Glutamatergic neuron (in vitro differentiated cells): ENCODE data around the gene WDR48. TPM values are rescaled to one million over a fixed set of nuclear protein-coding genes. Genes with fewer than 3 reads are reported as not detected.
"Not testable (repeated sequence)": the region's sequence is repeated elsewhere in the genome, so short reads cannot be mapped to it uniquely, and the experiment has no call there.

Experiments
- DNase-seq: peaks from one replicate; pipeline ENCODE4 v3.0.0; 2022
- H3K27ac Mint-ChIP-seq: one replicate; pipeline ENCODE4 v1.8.0; 2020; ENCODE audit warnings: mild to moderate bottlenecking, mixed read lengths, inconsistent platforms; ENCODE audit not compliant: unreplicated experiment
- H3K27me3 Mint-ChIP-seq: one replicate; pipeline ENCODE4 v1.8.0; 2020; ENCODE audit warnings: mild to moderate bottlenecking, moderate library complexity, mixed read lengths, inconsistent platforms; ENCODE audit not compliant: unreplicated experiment
- H3K36me3 Mint-ChIP-seq: one replicate; pipeline ENCODE4 v1.8.0; 2020; ENCODE audit warnings: mild to moderate bottlenecking, mixed read lengths, inconsistent platforms; ENCODE audit not compliant: unreplicated experiment
- H3K4me1 Mint-ChIP-seq: one replicate; pipeline ENCODE4 v1.8.0; 2020; ENCODE audit warnings: mild to moderate bottlenecking, low read depth, mixed read lengths, inconsistent platforms; ENCODE audit not compliant: unreplicated experiment
- H3K4me3 Mint-ChIP-seq: one replicate; pipeline ENCODE4 v1.8.0; 2020; ENCODE audit warnings: mild to moderate bottlenecking, mixed read lengths, inconsistent platforms; ENCODE audit not compliant: unreplicated experiment
- H3K9me3 Mint-ChIP-seq: one replicate; pipeline ENCODE4 v1.8.0; 2020; ENCODE audit warnings: mild to moderate bottlenecking, moderate library complexity, mixed read lengths, inconsistent platforms; ENCODE audit not compliant: unreplicated experiment
- CTCF ChIP-seq: fragments of 200-600 bp; sonication (generic); IDR thresholded peaks from one replicate; pipeline ENCODE4 v1.5.0; 2021; ENCODE audit not compliant: partially characterized antibody, unreplicated experiment
- total RNA-seq: library from RNA; stranded (reverse); fragmentation: NEBNext Ultra II Directional; extraction: Animal tissue kit (Norgen Biotek cat#: 25700); gene quantifications from one replicate; pipeline ENCODE4 v1.2.1, GENCODE V29; 2021; ENCODE audit not compliant: unreplicated experiment

The WDR48 gene
- total RNA-seq, 1 donor from 2014 or later, result 64.3 TPM

DNA sequence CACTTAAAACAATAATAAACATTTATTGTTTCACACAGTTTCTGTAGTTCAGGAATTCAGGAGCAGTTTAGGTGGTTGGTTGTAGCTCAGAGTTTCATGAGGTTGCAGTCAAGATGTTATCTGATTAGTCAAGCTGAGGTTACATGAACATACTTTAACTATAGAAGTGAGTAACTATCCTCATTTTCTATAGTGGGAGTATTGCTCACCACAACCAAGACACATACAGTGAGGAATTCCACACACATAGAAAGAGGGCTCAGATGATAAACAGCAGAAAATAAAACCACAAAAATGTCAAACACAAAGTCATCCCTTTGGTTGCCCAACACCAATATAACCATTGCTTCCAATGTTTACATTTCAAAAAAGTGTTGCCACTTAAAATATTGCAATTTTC lies 13.7 kb upstream of the WDR48 start:
- Mint-ChIP-seq H3K9me3 (peaks cover 9% of the 10 kb centered on the region), H3K4me1 (no peaks in the 10 kb centered on the region), H3K36me3 (peaks cover 8% of the 10 kb centered on the region), H3K4me3 (no peak overlapping the region), H3K27ac (no peak overlapping the region), H3K27me3 (no peaks in the 10 kb centered on the region)
- DNase-seq, result no peak
- TF ChIP-seq CTCF, result no peak

- H3K27me3 Mint-ChIP-seq, result peaks cover 3% of the 10 kb centered on the region
- no peak overlapping the region for H3K4me3 Mint-ChIP-seq
- no peak overlapping the region for H3K27ac Mint-ChIP-seq
- DNase-seq, result no peak
- H3K9me3 Mint-ChIP-seq, result peaks cover 5% of the 10 kb centered on the region
- H3K4me1 Mint-ChIP-seq, result no peaks in the 10 kb centered on the region
- no peaks in the 10 kb centered on the region for H3K36me3 Mint-ChIP-seq
- no peak for TF ChIP-seq CTCF
Measured at GRCh38 chr3:39050029-39050428, 1.8 kb upstream of the WDR48 start.

DNA sequence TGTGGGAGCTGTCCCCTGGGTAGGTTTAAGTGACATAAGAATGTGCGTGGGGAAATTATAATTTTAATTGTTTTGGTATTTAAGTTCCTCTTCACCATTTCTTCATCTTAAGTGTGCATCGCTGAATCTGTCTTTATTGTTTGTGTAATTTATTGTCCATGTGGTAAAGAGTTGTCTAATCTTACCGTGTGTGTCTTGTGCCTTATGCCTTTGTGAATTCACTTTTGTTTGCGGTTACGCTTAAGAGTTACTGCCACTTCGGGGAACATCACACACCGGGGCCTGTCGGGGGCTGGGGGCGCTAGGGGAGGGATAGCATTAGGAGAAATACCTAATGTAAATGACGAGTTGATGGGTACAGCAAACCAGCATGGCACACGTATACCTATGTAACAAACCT lies 767 bp downstream of the WDR48 start:
- H3K36me3 Mint-ChIP-seq, result no peaks in the 10 kb centered on the region
- H3K27me3 Mint-ChIP-seq, result peaks cover 3% of the 10 kb centered on the region
- no peak for DNase-seq
- TF ChIP-seq CTCF, result no peak
- peaks cover 5% of the 10 kb centered on the region for H3K9me3 Mint-ChIP-seq
- peak overlapping the region; percentile 98 for H3K4me3 Mint-ChIP-seq
- H3K4me1 Mint-ChIP-seq, result peaks cover 8% of the 10 kb centered on the region
- peak overlapping the region; percentile 93 for H3K27ac Mint-ChIP-seq

- peaks cover 3% of the 10 kb centered on the region for H3K27me3 Mint-ChIP-seq
- peaks cover 7% of the 10 kb centered on the region for H3K9me3 Mint-ChIP-seq
- no peak overlapping the region for H3K27ac Mint-ChIP-seq
- H3K36me3 Mint-ChIP-seq, result no peaks in the 10 kb centered on the region
- TF ChIP-seq CTCF, result no peak
- no peak for DNase-seq
- H3K4me3 Mint-ChIP-seq, result no peak overlapping the region
- H3K4me1 Mint-ChIP-seq, result peaks cover 8% of the 10 kb centered on the region
Measured at GRCh38 chr3:39053696-39054095, 1.9 kb downstream of the WDR48 start.

DNA sequence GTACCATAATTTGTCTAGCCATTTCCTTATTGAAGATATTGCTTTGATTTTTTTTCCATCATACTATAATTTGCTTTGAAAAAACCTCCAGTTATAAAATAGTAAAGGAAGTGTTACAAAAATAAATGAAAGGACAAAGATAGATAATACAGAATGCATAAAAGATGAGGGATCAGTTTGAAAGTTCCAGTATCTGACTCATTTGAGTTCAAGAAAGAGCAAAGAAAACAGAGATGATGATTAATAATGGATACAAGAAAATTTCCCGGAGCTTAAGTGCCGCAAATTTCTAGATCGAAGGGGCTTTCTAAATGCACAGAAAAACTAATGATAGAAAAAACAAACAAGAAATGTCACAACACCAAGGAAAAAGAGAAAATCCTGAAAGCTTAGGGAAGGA lies 4.3 kb downstream of the WDR48 start:
- Mint-ChIP-seq H3K9me3 (peaks cover 7% of the 10 kb centered on the region), H3K4me3 (peak overlapping the region; percentile 0), H3K36me3 (no peaks in the 10 kb centered on the region), H3K27me3 (peaks cover 3% of the 10 kb centered on the region), H3K4me1 (peaks cover 8% of the 10 kb centered on the region), H3K27ac (peak overlapping the region; percentile 41)
- no peak for DNase-seq
- TF ChIP-seq CTCF, result no peak

DNA sequence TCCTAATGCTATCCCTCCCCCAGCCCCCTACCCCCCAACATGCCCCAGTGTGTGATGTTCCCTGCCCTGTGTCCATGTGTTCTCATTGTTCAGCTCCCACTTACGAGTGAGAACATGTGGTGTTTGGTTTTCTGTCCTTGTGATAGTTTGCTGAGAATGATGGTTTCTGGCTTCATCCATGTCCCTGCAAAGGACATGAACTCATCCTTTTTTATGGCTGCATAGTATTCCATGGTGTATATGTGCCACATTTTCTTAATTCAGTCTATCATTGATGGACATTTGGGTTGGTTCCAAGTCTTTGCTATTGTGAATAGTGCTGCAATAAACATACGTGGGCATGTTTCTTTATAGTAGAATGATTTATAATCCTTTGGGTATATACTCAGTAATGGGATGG lies 9.4 kb downstream of the WDR48 start:
- H3K27ac Mint-ChIP-seq, H3K4me1 Mint-ChIP-seq, H3K4me3 Mint-ChIP-seq, H3K36me3 Mint-ChIP-seq, DNase-seq, H3K9me3 Mint-ChIP-seq, H3K27me3 Mint-ChIP-seq: not testable (repeated sequence)
